Fibroblast of pulmonary artery (primary cell): Measurements from ENCODE around the gene MRI1.

Experiments used
- DNase-seq: peaks from one replicate; pipeline ENCODE4 v3.0.0-alpha.2; 2010; ENCODE audit warnings: low read depth
- H3K4me3 ChIP-seq: replicated peaks from 2 replicates; pipeline ENCODE4 v1.5.1; 2011; ENCODE audit warnings: low read depth, mild to moderate bottlenecking, control low read depth, low read length, moderate library complexity
- CTCF ChIP-seq: IDR thresholded peaks from 2 replicates; pipeline ENCODE4 v1.5.1; 2011; ENCODE audit warnings: mild to moderate bottlenecking, control low read depth, low read length, inconsistent platforms; ENCODE audit errors: missing control alignments

MRI1 gene

DNA sequence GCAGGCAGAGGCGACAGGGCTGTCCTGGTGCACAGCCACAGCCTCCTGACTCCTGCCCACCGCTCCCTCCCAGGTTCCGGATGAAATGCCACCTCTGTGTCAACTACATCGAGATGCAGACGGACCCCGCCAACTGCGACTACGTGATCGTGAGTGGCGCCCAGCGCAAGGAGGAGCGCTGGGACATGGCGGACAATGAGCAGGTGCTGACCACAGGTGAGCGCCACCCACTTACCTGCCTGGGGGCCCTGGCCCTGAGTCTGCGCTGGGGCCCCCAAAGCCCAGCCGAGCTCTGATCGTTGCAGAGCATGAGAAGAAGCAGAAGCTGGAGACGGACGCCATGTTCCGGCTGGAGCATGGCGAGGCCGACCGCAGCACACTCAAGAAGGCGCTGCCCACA, 5.5 kb upstream of the MRI1 start:
- no peak for TF ChIP-seq CTCF
- H3K4me3 ChIP-seq: no peak overlapping the region
- no peak for DNase-seq

GRCh38 chr19:13761423-13761822, 2.9 kb upstream of the MRI1 start:
- no peak for TF ChIP-seq CTCF
- no peak for DNase-seq
- no peak overlapping the region for H3K4me3 ChIP-seq

DNA sequence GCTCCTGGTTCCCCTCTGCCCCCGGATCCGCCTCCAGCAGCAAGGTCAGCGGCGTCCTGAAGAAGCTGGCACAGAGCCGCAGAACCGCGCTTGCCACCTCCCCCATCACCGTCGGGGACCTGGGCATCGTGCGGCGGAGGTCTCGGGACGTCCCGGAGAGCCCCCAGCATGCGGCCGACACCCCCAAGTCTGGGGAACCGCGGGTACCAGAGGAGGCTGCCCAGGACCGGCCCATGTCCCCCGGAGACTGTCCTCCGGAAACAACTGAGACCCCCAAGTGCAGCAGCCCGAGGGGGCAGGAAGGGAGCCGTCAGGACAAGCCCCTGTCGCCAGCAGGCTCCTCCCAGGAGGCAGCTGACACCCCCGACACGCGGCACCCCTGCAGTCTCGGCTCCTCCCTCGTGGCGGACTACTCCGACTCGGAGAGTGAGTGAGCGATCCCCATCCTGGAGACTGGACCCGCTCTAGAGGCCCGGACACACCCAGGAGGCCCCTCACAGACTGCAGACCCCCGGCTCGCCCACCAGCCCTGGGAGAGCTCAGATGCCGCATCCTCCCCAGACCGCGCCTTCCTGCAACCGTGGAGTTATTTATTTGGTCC, 1.6 kb upstream of the MRI1 start:
- no peak for TF ChIP-seq CTCF
- DNase-seq: no peak
- no peak overlapping the region for H3K4me3 ChIP-seq

GRCh38 chr19:13763265-13763664, 1.1 kb upstream of the MRI1 start:
- no peak overlapping the region for H3K4me3 ChIP-seq
- no peak for DNase-seq
- no peak for TF ChIP-seq CTCF

DNA sequence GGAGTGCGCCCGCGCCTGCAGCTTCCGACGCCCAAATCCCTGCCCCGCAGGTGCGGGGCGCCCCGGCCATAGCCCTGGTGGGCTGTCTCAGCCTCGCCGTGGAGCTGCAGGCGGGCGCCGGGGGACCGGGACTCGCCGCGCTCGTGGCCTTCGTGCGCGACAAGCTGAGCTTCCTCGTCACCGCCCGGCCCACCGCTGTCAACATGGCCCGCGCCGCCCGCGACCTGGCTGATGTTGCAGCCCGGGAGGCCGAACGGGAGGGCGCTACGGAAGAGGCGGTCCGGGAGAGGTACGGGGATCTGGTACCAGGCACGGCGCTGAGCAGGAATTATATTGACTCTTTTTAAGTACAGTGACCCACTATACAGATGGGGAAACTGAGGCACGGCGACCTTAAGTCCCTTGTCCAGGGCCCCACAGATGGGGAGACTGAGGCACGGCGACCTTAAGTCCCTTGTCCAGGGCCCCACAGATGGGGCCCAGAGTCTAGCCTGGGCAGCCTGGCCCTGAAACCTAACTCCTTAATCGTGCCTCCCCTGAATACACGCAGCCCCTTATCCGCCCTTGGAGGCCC, 586 bp downstream of the MRI1 start:
- peak; percentile 16 for DNase-seq
- no peak for TF ChIP-seq CTCF
- peak overlapping the region; percentile 75 for H3K4me3 ChIP-seq

GRCh38 chr19:13765395-13766094, 1.2 kb downstream of the MRI1 start:
- H3K4me3 ChIP-seq: peak overlapping the region; percentile 75

More at GRCh38 chr19:13765395-13766094, 1.2 kb downstream of the MRI1 start:
- no peak for TF ChIP-seq CTCF
- no peak for DNase-seq
